Thoracic aorta (tissue), 2 donors: Measurements from ENCODE around the gene NOVA2. TPM values are rescaled to one million over a fixed set of nuclear protein-coding genes. Genes with fewer than 3 reads are reported as not detected.

Experiments used
- ATAC-seq: fragments of 150-250 bp; one replicate; pipeline ENCODE4 v1.8.0; 2017; ENCODE audit warnings: low read depth; ENCODE audit not compliant: insufficient number of reproducible peaks, low FRiP score
- DNase-seq: peaks from one replicate; pipeline ENCODE4 v3.0.0-alpha.2; 2020; ENCODE audit warnings: low spot score
- H3K27ac ChIP-seq, 2 donors: fragments of 200-600 bp; sonication (generic); 1 replicate in 1 of 2; 2 replicates in 1 of 2; pipeline ENCODE4 v1.5.1; 2016; ENCODE audit warnings: mild to moderate bottlenecking in 2 of 2, moderate library complexity in 2 of 2
- H3K27me3 ChIP-seq: fragments of 200-600 bp; sonication (generic); replicated peaks from 2 replicates; pipeline ENCODE4 v1.6.0; 2016; ENCODE audit warnings: mild to moderate bottlenecking; ENCODE audit not compliant: insufficient read depth
- H3K36me3 ChIP-seq: fragments of 200-600 bp; sonication (generic); one replicate; pipeline ENCODE4 v1.5.1; 2016
- H3K4me1 ChIP-seq, 2 donors: fragments of 200-600 bp; sonication (generic); 1 replicate in 1 of 2; 2 replicates in 1 of 2; pipeline versions ENCODE4 v1.5.1 to v1.6.0; 2016; ENCODE audit warnings: low read depth in 2 of 2, mild to moderate bottlenecking in 1 of 2; ENCODE audit not compliant: control insufficient read depth in 1 of 2
- H3K4me3 ChIP-seq: fragments of 200-600 bp; sonication (generic); 2 replicates; pipeline ENCODE4 v1.5.1; 2016; ENCODE audit warnings: mild to moderate bottlenecking
- H3K9me3 ChIP-seq: fragments of 200-600 bp; sonication (generic); 2 replicates; pipeline ENCODE4 v1.5.1; 2016
- total RNA-seq, 2 donors: library from RNA; depleted of rRNA; stranded (reverse); fragments of >200 nt; gene quantifications; one replicate each; pipeline versions ENCODE4 v1.1.0 to v1.2.3, GENCODE V29; 2016
- TF ChIP-seq, protein P1 (sequence below): fragments of 200-600 bp; sonication (generic); IDR thresholded peaks from one replicate; pipeline ENCODE4 v1.5.1; 2019; ENCODE audit warnings: antibody characterized with exemption

The NOVA2 gene, protein sequence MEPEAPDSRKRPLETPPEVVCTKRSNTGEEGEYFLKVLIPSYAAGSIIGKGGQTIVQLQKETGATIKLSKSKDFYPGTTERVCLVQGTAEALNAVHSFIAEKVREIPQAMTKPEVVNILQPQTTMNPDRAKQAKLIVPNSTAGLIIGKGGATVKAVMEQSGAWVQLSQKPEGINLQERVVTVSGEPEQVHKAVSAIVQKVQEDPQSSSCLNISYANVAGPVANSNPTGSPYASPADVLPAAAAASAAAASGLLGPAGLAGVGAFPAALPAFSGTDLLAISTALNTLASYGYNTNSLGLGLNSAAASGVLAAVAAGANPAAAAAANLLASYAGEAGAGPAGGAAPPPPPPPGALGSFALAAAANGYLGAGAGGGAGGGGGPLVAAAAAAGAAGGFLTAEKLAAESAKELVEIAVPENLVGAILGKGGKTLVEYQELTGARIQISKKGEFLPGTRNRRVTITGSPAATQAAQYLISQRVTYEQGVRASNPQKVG
- 1 to 10 TPM; 2.6 to 6.4 TPM for total RNA-seq

DNA sequence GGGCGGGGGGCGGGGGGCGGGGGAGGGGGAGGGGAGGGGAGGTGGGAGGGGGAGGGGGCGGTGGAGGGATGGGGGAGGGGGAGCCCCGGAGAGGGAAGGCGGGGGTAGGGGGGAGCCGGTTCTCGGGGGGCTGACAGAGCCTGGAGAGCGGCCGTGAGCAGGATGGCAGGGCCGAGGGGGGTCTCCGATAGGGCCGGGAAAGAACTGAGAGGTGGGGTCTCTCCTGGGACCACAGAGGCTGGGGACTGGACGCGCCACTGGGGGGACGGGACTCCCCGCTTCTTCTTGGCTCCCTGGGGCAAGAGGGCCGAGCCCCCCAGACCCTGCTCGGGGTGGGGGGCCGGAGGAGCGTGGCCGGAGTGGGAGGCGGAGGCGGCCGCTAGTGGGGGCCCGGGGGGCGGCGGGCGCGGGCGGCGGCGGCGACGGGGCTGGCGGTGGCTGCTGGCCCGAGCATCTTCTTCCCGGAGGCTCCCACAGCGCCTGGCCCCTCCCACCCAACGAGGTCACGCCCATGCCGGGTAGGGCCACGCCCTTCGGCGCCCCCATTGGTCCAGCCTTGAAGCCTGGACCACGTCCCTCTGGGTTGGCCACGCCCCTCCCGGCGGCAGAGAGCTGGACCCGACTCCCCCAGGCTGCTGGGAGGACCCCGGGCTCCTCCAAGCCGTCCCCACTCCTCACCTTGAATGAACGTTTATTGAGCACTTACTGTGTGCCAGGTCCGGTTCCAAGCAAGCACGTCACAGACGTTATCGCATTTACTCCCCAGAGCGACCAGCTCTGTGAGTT is at the start of gene NOVA2:
TSS of gene NOVA2 (minus strand) at position 313 of the 786 bp plus-strand sequence. CDS start 514 bp downstream, outside the sequence.
- TF ChIP-seq, protein P1, sequence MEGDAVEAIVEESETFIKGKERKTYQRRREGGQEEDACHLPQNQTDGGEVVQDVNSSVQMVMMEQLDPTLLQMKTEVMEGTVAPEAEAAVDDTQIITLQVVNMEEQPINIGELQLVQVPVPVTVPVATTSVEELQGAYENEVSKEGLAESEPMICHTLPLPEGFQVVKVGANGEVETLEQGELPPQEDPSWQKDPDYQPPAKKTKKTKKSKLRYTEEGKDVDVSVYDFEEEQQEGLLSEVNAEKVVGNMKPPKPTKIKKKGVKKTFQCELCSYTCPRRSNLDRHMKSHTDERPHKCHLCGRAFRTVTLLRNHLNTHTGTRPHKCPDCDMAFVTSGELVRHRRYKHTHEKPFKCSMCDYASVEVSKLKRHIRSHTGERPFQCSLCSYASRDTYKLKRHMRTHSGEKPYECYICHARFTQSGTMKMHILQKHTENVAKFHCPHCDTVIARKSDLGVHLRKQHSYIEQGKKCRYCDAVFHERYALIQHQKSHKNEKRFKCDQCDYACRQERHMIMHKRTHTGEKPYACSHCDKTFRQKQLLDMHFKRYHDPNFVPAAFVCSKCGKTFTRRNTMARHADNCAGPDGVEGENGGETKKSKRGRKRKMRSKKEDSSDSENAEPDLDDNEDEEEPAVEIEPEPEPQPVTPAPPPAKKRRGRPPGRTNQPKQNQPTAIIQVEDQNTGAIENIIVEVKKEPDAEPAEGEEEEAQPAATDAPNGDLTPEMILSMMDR = no peak
- Histone ChIP-seq H3K4me1 (no peaks in the 10 kb centered on the region), H3K27me3 (peaks cover 11% of the 10 kb centered on the region), H3K36me3 (no peaks in the 10 kb centered on the region), H3K9me3 (no peaks in the 10 kb centered on the region), H3K4me3 (peak within 1 kb of the TSS; percentile 45), H3K27ac (no peak within 1 kb of the TSS)
- no peak for DNase-seq
- no peak for ATAC-seq

DNA sequence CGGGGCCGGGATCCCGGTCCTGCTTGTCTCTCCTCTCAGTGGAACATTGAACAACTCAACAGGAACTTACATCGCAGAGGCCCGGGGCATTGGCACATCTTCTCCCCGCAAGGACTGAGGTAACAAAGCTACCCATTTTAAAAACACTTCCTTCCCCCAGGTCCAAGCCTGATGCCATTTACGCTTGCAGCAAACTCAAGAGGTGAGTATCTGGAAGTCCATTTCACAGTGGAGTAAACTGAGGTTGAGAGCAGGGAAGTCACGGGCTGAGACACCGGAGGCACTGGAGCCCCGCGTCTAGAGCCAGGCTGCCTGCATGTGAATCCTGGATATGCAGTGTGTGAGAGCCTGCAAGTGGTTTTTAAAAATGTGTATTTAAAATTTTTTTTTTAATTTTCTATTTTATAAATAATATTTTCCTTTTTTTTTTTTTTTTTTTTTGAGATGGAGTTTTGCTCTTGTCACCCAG is 49.7 kb upstream of the NOVA2 start:
- TF ChIP-seq, protein P1 = no peak
- no peaks in the 10 kb centered on the region for H3K27me3 ChIP-seq

DNA sequence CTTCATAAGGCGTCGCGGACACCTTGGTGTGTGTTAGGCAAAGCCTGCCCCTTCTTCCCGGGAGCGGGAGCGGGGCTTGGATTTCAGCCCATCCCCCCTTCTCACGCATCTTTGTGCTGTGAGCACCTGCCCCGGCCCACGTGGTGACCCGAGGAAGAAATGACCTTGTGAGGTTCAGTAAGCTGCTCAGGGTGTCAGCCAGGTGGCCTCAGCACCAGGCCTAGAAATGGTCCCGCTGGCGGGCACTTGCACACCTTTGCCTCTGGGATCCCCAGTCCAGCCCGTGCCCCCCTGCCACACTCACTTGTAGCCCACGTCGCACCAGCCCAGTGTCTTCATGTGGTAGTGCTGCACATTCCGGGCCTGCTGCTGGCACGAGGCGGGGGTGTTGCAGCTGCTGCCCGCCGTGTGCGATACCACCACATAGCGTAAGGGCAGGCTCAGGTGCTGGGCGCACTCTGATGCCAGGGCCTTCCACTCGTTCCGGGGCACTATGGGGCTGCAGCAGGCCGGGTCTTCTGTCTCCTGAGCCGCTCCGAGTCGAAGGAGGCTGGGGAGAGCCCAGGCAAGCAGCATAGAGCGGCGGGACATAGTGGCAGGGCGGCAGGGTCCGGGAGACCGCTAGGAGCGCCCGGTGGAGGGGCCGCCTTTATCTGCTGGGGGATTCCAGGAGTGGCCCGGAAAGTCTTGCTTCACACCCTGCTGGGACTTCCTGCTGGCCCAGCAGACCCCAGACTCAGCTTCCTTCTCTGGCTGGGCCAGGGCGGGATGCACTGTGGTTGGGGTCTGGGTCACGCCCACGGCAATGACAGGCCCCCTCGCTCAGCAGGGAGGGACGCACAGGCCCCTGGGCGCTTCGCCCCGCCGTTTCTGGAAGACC is 49.0 kb upstream of the NOVA2 start, which contains the start of gene PGLYRP1:
TSS of gene PGLYRP1 (minus strand) at position 623 of the 880 bp plus-strand sequence. CDS start at position 591, 32 bp downstream.
- H3K4me1 ChIP-seq = no peaks in the 10 kb centered on the region
- ATAC-seq (no peak), DNase-seq (no peak)
- H3K27ac ChIP-seq = no peak within 1 kb of the TSS
- no peaks in the 10 kb centered on the region for H3K27me3 ChIP-seq
- H3K4me3 ChIP-seq = no peak within 1 kb of the TSS
- no peaks in the 10 kb centered on the region for H3K9me3 ChIP-seq
- H3K36me3 ChIP-seq = no peaks in the 10 kb centered on the region
- TF ChIP-seq, protein P1 = no peak

More for the DNA sequence above, 49.7 kb upstream of the NOVA2 start:
- DNase-seq (no peak), ATAC-seq (no peak)
- H3K4me1 ChIP-seq = no peaks in the 10 kb centered on the region
- no peak overlapping the region for H3K4me3 ChIP-seq
- no peaks in the 10 kb centered on the region for H3K9me3 ChIP-seq
- no peaks in the 10 kb centered on the region for H3K36me3 ChIP-seq
- H3K27ac ChIP-seq = no peak overlapping the region

DNA sequence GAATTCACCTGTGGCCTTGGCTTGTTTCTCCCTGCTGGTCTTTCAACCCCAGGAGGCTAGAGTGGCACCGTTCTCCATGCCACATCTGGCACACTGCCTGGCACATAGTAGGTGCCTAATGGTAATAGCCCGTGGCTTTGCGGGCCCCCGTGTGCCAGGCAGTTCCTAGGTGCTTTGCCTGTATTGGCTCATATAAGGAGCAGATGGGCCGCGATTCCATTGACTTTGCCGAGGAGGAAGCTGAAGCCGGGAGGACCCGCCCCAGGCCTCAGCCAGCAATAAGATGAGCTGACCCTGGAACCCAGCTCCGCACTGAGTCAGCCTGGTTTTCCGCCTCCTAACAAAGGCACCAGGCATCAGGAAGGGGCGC is 48.4 kb upstream of the NOVA2 start:
- no peaks in the 10 kb centered on the region for H3K36me3 ChIP-seq
- no peak for ATAC-seq
- H3K27me3 ChIP-seq = no peaks in the 10 kb centered on the region
- no peak overlapping the region for H3K27ac ChIP-seq
- no peaks in the 10 kb centered on the region for H3K9me3 ChIP-seq
- TF ChIP-seq, protein P1 = no peak
- no peak overlapping the region for H3K4me3 ChIP-seq
- no peak for DNase-seq
- H3K4me1 ChIP-seq = no peaks in the 10 kb centered on the region
